Smooth muscle cell (in vitro differentiated cells): ENCODE results near the gene PLXNA3. TPM values are rescaled to one million over a fixed set of nuclear protein-coding genes. Genes with fewer than 3 reads are reported as not detected.

Source experiments
- DNase-seq: peaks from one replicate; lab custom pipeline; 2025; ENCODE audit not compliant: unreplicated experiment; lab: John Stamatoyannopoulos, UW
- H2AFZ ChIP-seq: fragments of 200-600 bp; sonication (generic); 2 replicates; pipeline ENCODE4 v1.6.0; 2016; ENCODE audit warnings: antibody characterized with exemption, low read depth, mild to moderate bottlenecking
- H3F3A ChIP-seq: fragments of 200-600 bp; sonication (generic); 2 replicates; pipeline ENCODE4 v1.6.0; 2017; ENCODE audit warnings: antibody characterized with exemption, low read depth
- H3K27ac ChIP-seq: fragments of 200-600 bp; sonication (generic); 2 replicates; pipeline ENCODE4 v1.5.1; 2016; ENCODE audit warnings: low read depth, mild to moderate bottlenecking
- H3K27me3 ChIP-seq: fragments of 200-600 bp; sonication (generic); 2 replicates; pipeline ENCODE4 v1.6.1; 2016; ENCODE audit warnings: low read depth, mild to moderate bottlenecking
- H3K36me3 ChIP-seq: fragments of 200-600 bp; sonication (generic); 2 replicates; pipeline ENCODE4 v1.5.1; 2016; ENCODE audit warnings: low read depth
- H3K4me1 ChIP-seq: fragments of 200-600 bp; sonication (generic); 2 replicates; pipeline ENCODE4 v1.5.1; 2016; ENCODE audit warnings: low read depth
- H3K4me2 ChIP-seq: fragments of 200-600 bp; sonication (generic); 2 replicates; pipeline ENCODE4 v1.6.0; 2016; ENCODE audit warnings: mild to moderate bottlenecking
- H3K4me3 ChIP-seq: fragments of 200-600 bp; sonication (generic); 2 replicates; pipeline ENCODE4 v1.5.1; 2016; ENCODE audit warnings: mild to moderate bottlenecking
- H3K79me2 ChIP-seq: fragments of 200-600 bp; sonication (generic); 2 replicates; pipeline ENCODE4 v1.6.0; 2016; ENCODE audit warnings: low read depth, mild to moderate bottlenecking
- H3K9ac ChIP-seq: fragments of 200-600 bp; sonication (generic); 2 replicates; pipeline ENCODE4 v1.6.0; 2016; ENCODE audit warnings: low read depth
- H3K9me3 ChIP-seq: fragments of 200-600 bp; sonication (generic); replicated peaks from 2 replicates; pipeline ENCODE4 v1.5.1; 2016; ENCODE audit warnings: low read depth
- H4K20me1 ChIP-seq: fragments of 200-600 bp; sonication (generic); 2 replicates; pipeline ENCODE4 v1.6.0; 2016; ENCODE audit warnings: low read depth
- CTCF ChIP-seq: fragments of 200-600 bp; sonication (generic); IDR thresholded peaks from 2 replicates; pipeline ENCODE4 v1.5.1; 2017; ENCODE audit warnings: borderline replicate concordance, mild to moderate bottlenecking, antibody characterized with exemption; ENCODE audit not compliant: insufficient read depth, poor library complexity, severe bottlenecking
- WGBS: methylation state at CpG from one replicate; pipeline ENCODE4 v1.1.7; 2016; ENCODE audit warnings: low lambda C conversion rate; 5-methylcytosine and 5-hydroxymethylcytosine counted together
- polyA plus RNA-seq: library from polyadenylated mRNA; unstranded; fragments of >200 nt; fragmentation: Nextera tagmentation; extraction: Ambion mirVana; gene quantifications from 2 replicates; pipeline ENCODE4 v1.2.1, GENCODE V29; 2016
- total RNA-seq: library from RNA; depleted of rRNA; stranded (reverse); fragments of >200 nt; gene quantifications from 2 replicates; pipeline ENCODE4 v1.2.3, GENCODE V29; 2014

PLXNA3 gene
- total and polyA plus RNA-seq, 2 experiments from 2014 or later: 33.6 to 38.2 TPM

DNA sequence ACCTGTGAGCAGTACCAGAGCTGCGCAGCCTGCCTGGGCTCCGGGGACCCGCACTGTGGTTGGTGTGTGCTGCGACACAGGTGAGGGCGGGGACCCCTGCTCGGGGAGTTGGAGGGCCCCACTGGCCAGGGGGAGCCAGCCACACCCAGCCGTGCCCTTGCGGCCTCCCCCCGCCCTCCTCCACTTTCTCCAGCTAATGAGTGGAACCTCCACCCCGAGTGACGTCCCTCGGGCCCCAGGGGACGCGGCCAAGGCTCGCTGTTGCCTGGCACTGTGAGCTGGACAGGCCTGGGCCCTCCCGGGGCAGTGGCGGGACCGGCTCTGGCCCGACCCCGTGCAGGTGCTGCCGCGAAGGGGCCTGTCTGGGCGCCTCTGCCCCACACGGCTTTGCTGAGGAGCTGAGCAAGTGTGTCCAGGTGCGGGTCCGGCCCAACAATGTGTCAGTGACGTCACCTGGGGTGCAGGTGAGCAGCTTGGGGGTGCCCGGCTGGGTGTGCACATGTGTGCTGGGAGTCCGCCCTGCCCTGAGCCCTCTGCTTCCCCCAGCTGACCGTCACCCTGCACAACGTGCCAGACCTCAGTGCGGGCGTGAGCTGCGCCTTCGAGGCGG, 5.6 kb downstream of the PLXNA3 start:
- WGBS: 93% methylated on average over 30 of the region's 36 CpGs
- peaks cover 32% of the 10 kb centered on the region for H3K79me2 ChIP-seq
- no peak overlapping the region for H3K9ac ChIP-seq
- H3K27me3 ChIP-seq: no peaks in the 10 kb centered on the region
- DNase-seq: no peak
- H2AFZ ChIP-seq: no peak overlapping the region
- no peaks in the 10 kb centered on the region for H3F3A ChIP-seq
- no peak overlapping the region for H3K27ac ChIP-seq
- peaks cover 6% of the 10 kb centered on the region for H3K4me1 ChIP-seq
- H3K4me2 ChIP-seq: no peak overlapping the region
- H3K36me3 ChIP-seq: no peaks in the 10 kb centered on the region
- no peaks in the 10 kb centered on the region for H3K9me3 ChIP-seq
- no peak overlapping the region for H3K4me3 ChIP-seq
- H4K20me1 ChIP-seq: peaks cover 61% of the 10 kb centered on the region
- TF ChIP-seq CTCF: no peak

DNA sequence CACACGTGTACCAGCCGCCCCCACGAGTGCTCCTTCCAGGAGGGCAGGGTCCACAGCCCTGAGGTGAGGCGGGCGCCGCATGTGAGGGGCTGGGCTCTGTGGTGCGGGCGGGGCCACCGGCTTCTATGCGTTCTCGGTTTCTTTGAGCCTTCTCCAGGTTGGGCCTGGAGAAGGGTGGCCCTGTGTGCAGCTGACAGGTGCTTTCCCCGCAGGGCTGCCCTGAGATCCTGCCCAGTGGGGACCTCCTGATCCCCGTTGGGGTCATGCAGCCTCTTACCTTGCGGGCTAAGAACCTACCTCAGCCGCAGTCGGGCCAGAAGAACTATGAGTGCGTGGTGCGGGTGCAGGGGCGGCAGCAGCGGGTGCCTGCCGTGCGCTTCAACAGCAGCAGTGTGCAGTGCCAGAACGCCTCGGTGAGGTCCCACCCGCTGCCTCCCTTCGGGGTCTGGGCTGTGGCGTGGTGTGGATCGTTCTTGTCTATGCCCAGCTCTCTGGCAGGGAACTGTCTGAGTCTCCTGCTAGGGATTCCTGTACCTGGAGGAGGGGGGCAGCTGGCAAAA, 6.8 kb downstream of the PLXNA3 start:
- peaks cover 21% of the 10 kb centered on the region for H3K79me2 ChIP-seq
- H4K20me1 ChIP-seq: peaks cover 66% of the 10 kb centered on the region
- WGBS: 93% methylated on average over 28 of the region's 28 CpGs
- no peaks in the 10 kb centered on the region for H3K27me3 ChIP-seq
- H3F3A ChIP-seq: no peaks in the 10 kb centered on the region
- no peak overlapping the region for H3K27ac ChIP-seq
- no peaks in the 10 kb centered on the region for H3K9me3 ChIP-seq
- no peak overlapping the region for H3K4me3 ChIP-seq
- no peak overlapping the region for H3K9ac ChIP-seq
- H3K36me3 ChIP-seq: no peaks in the 10 kb centered on the region
- H2AFZ ChIP-seq: no peak overlapping the region
- no peak for DNase-seq
- no peaks in the 10 kb centered on the region for H3K4me1 ChIP-seq
- TF ChIP-seq CTCF: no peak
- no peak overlapping the region for H3K4me2 ChIP-seq

- WGBS: 90% methylated on average over 13 of the region's 14 CpGs
- DNase-seq: no peak
- no peaks in the 10 kb centered on the region for H3K36me3 ChIP-seq
- no peak overlapping the region for H3K4me3 ChIP-seq
- no peak for TF ChIP-seq CTCF
- H2AFZ ChIP-seq: no peak overlapping the region
- no peaks in the 10 kb centered on the region for H3K27me3 ChIP-seq
- H3K9ac ChIP-seq: no peak overlapping the region
- no peak overlapping the region for H3K27ac ChIP-seq
- no peaks in the 10 kb centered on the region for H3K9me3 ChIP-seq
- peaks cover 64% of the 10 kb centered on the region for H4K20me1 ChIP-seq
- H3K79me2 ChIP-seq: peaks cover 13% of the 10 kb centered on the region
- H3K4me2 ChIP-seq: no peak overlapping the region
- H3F3A ChIP-seq: no peaks in the 10 kb centered on the region
- H3K4me1 ChIP-seq: no peaks in the 10 kb centered on the region
These were observed 7.5 kb downstream of the PLXNA3 start for GRCh38 chrX:154465601-154466000.

- Histone ChIP-seq H3K9me3 (no peaks in the 10 kb centered on the region), H3F3A (no peaks in the 10 kb centered on the region), H3K4me2 (no peak overlapping the region), H3K4me1 (no peaks in the 10 kb centered on the region), H4K20me1 (peaks cover 59% of the 10 kb centered on the region), H3K4me3 (no peak overlapping the region), H3K79me2 (peaks cover 9% of the 10 kb centered on the region), H2AFZ (no peak overlapping the region), H3K27ac (no peak overlapping the region), H3K27me3 (no peaks in the 10 kb centered on the region), H3K36me3 (no peaks in the 10 kb centered on the region), H3K9ac (no peak overlapping the region)
- DNase-seq: no peak
- TF ChIP-seq CTCF: no peak
- WGBS: 95% methylated on average over 27 of the region's 32 CpGs
These were observed 8.0 kb downstream of the PLXNA3 start for GRCh38 chrX:154466036-154466435.
